Panc1 (cell line): ENCODE data around the gene GRIN1. TPM values are rescaled to one million over a fixed set of nuclear protein-coding genes. Genes with fewer than 3 reads are reported as not detected.

Source experiments
- ATAC-seq: fragments of 200-7000 bp; cut with Tn5 transposase; 2 replicates; pipeline ENCODE4 v1.9.1; 2020; ENCODE audit warnings: mild to moderate bottlenecking, moderate library complexity
- BruUV-seq: library from RNA; stranded (reverse); fragments of 400-500 nt; replicated peaks from 2 replicates; lab custom pipeline; 2021; lab: Mats Ljungman, UMichigan
- CTCF ChIA-PET: fragments of 300-600 bp; sonication (Branson Sonifier 250); formaldehyde crosslinking; loops from one replicate; lab custom pipeline; 2022; ENCODE audit warnings: antibody characterized with exemption; lab: Charles Lee
- POLR2A ChIA-PET: fragments of 300-600 bp; sonication (Branson Sonifier 250); formaldehyde crosslinking; loops from one replicate; lab custom pipeline; 2022; ENCODE audit warnings: antibody characterized with exemption; lab: Charles Lee
- DNase-seq: peaks from one replicate; pipeline ENCODE4 v3.0.0-alpha.2; 2010; ENCODE audit warnings: low read depth, low spot score
- H3K27ac ChIP-seq: 2 replicates; pipeline ENCODE4 v1.5.1; 2011; ENCODE audit warnings: mild to moderate bottlenecking, low read length, inconsistent platforms
- H3K27me3 ChIP-seq: fragments of 200-500 bp; sonication (Bioruptor generic); 2 replicates; pipeline ENCODE4 v1.6.0; 2014; ENCODE audit warnings: low read length, inconsistent platforms; ENCODE audit not compliant: control insufficient read depth, insufficient read depth
- H3K36me3 ChIP-seq: fragments of 200-500 bp; sonication (Bioruptor generic); 2 replicates; pipeline ENCODE4 v1.5.1; 2014; ENCODE audit warnings: inconsistent platforms, mild to moderate bottlenecking, low read length, moderate library complexity; ENCODE audit not compliant: control insufficient read depth, insufficient read depth
- H3K4me1 ChIP-seq: 2 replicates; pipeline ENCODE4 v1.5.1; 2011; ENCODE audit warnings: inconsistent platforms, mild to moderate bottlenecking, low read length, moderate library complexity; ENCODE audit not compliant: control insufficient read depth, insufficient read depth
- H3K4me3 ChIP-seq, 2 experiments: 2 replicates each; pipeline ENCODE4 v1.5.1; 2011 to 2012; ENCODE audit warnings: low read depth in 2 of 2, low read length in 2 of 2, mild to moderate bottlenecking in 2 of 2, inconsistent platforms in 1 of 2, moderate library complexity in 1 of 2
- H3K9me3 ChIP-seq: fragments of 200-500 bp; sonication (Bioruptor generic); 2 replicates; pipeline ENCODE4 v1.5.1; 2014; ENCODE audit warnings: low read depth, mild to moderate bottlenecking, inconsistent platforms, low read length, moderate library complexity; ENCODE audit not compliant: control insufficient read depth, insufficient read depth
- CTCF ChIP-seq: fragments of 450-650 bp; IDR thresholded peaks from 2 replicates; pipeline ENCODE4 v1.5.1; 2017; ENCODE audit warnings: mild to moderate bottlenecking
- POLR2AphosphoS5 ChIP-seq: IDR thresholded peaks from 2 replicates; pipeline ENCODE4 v1.6.1; 2012; ENCODE audit warnings: mild to moderate bottlenecking, low read depth, low read length, moderate library complexity
- REST ChIP-seq, 2 experiments: IDR thresholded peaks; 2 replicates each; pipeline ENCODE4 v1.6.1; 2011 to 2012; ENCODE audit warnings: low read depth in 2 of 2, control low read depth in 1 of 2, low read length in 1 of 2, mild to moderate bottlenecking in 1 of 2, moderate library complexity in 1 of 2; ENCODE audit not compliant: insufficient read depth in 1 of 2
- SIN3A ChIP-seq: IDR thresholded peaks from 2 replicates; pipeline ENCODE4 v1.6.1; 2012; ENCODE audit warnings: low read depth, mild to moderate bottlenecking, low read length, moderate library complexity, borderline replicate concordance; ENCODE audit not compliant: insufficient read depth
- TCF7L2 ChIP-seq: IDR thresholded peaks from 2 replicates; pipeline ENCODE4 v1.6.1; 2011; ENCODE audit warnings: mild to moderate bottlenecking, low read depth, low read length, inconsistent platforms
- in situ Hi-C: cut with HindIII; loops from 2 replicates; pipeline ENCODE4 v1.10.0; 2016; ENCODE audit warnings: low sequenced_read_pairs, low pct_unique_long_range_greater_than_20kb
- intact Hi-C: fragments of 100-400 bp; cut with micrococcal nuclease; formaldehyde crosslinking; loops from one replicate; pipeline ENCODE4 v1.10.0; 2022; ENCODE audit not compliant: unreplicated experiment
- total RNA-seq: library from RNA; stranded (reverse); gene quantifications from one replicate; pipeline ENCODE4 v1.2.1, GENCODE V29; 2021; ENCODE audit not compliant: unreplicated experiment

GRIN1 gene
- total RNA-seq, 1 experiment from 2014 or later: 4.9 TPM

- no peak for TF ChIP-seq REST (IDR thresholded peaks at IDR 0.05; ENCODE audit: insufficient read depth in 1 of 2, low read depth in 2 of 2, low read length in 1 of 2)
- no peak for TF ChIP-seq SIN3A
- TF ChIP-seq TCF7L2: no peak
- no peak for TF ChIP-seq CTCF
- no peak for TF ChIP-seq POLR2AphosphoS5
- ChIA-PET POLR2A (interaction anchor here (0.6 to 0.7 kb wide), 2 partner anchors 87 to 122 kb away, joined by 4 read pairs; partner anchors contain the start of gene TPRN), CTCF (no interaction called here)
- no TSS peak for BruUV-seq
- Histone ChIP-seq H3K4me3 (peak overlapping the region; percentile 45 to 56), H3K27me3 (no peaks in the 10 kb centered on the region), H3K9me3 (no peaks in the 10 kb centered on the region), H3K27ac (no peak overlapping the region), H3K4me1 (no peaks in the 10 kb centered on the region), H3K36me3 (no peaks in the 10 kb centered on the region)
- intact Hi-C loops (no loop called here), in situ Hi-C loops (no loop called here)
- ATAC-seq: peak; percentile 38
- no peak for DNase-seq
Observed at GRCh38 chr9:137114220-137114612, 24.7 kb upstream of the GRIN1 start.

GRCh38 chr9:137114613-137115393 lies 24.2 kb upstream of the GRIN1 start, which contains the start of gene DPP7:
TSS of gene DPP7 (minus strand) at chr9:137114733. CDS start at chr9:137114713, 20 bp downstream.
- TF ChIP-seq CTCF: no peak
- no peak for TF ChIP-seq SIN3A
- TF ChIP-seq TCF7L2: no peak
- no peak for TF ChIP-seq REST (IDR thresholded peaks at IDR 0.05; ENCODE audit: insufficient read depth in 1 of 2, low read depth in 2 of 2, low read length in 1 of 2)
- peak; percentile 49; the same call in 1 of the 2 replicates for TF ChIP-seq POLR2AphosphoS5
- ChIA-PET POLR2A (interaction anchor here (0.6 to 0.7 kb wide), 2 partner anchors 86 to 122 kb away, joined by 4 read pairs; partner anchors contain the start of gene TPRN), CTCF (interaction anchor here (0.5 to 0.8 kb wide), 3 partner anchors 61 to 121 kb away, joined by 3 to 4 read pairs (median 4); no protein-coding TSS in a partner anchor)
- Histone ChIP-seq H3K27me3 (no peaks in the 10 kb centered on the region), H3K36me3 (no peaks in the 10 kb centered on the region), H3K4me1 (no peaks in the 10 kb centered on the region), H3K27ac (peak within 1 kb of the TSS; percentile 61; the same call in 1 of the 2 replicates), H3K9me3 (no peaks in the 10 kb centered on the region), H3K4me3 (peak within 1 kb of the TSS; percentile 45 to 56)
- no peak for DNase-seq
- intact Hi-C loops: loop anchor here (5.0 kb wide), 1 partner anchor 112 kb away; the partner anchor contains the start of genes CYSRT1 and RNF224
- peak; percentile 89 for ATAC-seq
- BruUV-seq: no TSS peak
- in situ Hi-C loops: no loop called here
